CD4-positive, alpha-beta T cell treated with Interleukin-1 beta for 1 hour (primary cell): ENCODE measurements around the gene LPIN3.

Experiments used
- DNase-seq, 2 donors: peaks; one replicate each; pipeline ENCODE4 v3.0.0-alpha.2; 2020 to 2022

Gene LPIN3

DNA sequence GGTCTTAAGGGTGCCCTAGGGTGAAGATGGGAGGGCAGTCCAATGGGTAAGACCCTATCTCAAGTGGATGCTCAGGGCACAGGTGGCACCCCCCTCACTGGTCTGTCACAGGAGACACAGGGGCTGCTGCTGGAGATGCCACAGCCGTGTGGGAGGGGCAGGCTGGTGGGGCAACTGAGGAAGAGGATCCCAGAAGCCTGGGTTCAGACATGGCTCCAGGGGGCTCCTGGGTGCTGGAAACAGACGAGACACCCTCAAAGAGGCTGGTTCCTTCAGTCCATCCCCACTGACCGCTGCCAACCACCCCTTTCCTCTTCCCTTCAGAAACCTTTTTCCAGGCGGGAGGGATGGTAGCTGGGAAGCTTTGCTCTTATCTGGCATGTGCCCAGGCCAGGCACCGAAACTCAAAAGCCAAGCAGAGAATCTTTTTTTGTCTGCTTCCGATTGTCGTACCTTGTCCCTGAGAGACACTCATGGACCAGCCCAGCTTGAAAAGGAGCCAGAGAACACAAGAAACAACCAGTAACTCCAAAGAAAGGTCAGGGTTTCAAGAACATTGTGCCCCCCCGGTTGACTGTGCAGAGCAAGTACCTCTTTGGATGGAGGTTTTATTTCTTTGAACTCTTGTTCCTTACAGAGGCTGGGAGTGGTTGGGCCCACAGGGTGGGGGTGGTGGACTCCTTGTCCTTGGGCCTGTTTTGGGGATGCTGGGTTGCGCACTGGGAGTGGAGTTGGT is 54.5 kb downstream of the LPIN3 start:
- no peak for DNase-seq

DNA sequence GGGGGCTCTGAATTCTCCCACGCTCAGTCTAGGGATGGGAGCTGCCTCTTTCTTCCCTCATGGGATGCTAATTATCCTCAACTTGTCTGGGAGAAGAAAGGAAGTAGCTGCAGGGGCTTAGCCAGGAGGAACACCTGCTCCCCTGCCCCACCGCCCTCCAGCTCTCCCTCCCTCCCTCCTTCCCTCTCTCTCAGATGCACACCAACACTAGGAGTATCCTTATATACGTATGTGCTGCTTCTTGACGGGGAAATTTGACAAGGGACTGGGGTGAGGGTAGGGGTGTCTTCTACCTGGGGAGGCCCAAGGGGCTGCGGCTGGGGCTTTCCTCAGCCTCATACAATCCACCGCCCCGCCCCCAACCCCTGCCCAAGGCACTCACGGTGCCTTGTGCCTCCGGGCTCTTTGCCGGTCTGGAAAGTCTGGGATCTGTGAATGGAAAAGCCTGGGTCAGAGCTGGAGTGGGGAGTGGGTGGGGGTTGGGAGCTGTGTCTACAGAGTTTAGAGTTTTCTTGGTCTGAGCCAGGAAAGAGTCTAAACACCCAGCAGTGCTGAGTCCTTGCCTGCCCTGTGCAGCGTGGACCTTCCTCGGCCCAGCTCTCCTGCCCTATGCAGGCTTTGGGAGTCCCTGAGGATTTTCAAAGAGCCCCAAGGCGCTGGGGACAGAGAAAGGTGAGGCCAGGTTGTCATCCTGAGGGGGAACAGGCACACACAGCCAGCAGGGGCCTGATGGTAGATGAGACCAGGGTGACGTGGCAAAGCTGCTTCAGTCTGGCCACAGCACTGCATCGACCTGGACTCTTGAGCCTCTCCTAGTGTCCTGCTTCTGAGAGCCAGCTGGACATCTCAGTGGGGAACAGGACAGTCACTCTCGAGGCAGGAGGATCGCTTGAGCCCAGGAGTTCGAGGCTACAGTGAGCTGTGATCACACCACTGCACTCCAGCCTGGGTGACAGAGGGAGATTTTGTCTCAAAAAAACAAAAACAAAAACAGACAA is 55.3 kb downstream of the LPIN3 start:
- no peak for DNase-seq

DNA sequence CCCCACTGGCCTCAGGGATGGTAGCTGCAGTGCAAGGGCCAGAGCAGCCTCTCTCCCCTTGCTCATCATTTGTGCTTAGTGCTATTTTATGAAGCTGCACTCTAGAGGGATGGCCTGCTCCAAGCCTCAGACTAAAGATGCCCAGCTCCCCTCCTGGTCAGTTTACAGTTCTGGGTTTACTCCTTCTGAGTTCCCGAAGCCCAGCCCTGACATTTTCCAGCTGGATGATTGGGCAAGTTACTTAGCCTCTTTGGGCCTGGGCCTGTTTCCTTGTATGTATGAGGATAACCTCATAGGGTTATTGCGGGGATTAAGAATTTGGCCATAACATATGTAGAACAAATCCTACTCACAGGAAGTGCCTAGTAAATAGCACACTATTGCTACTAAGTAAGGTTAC is 57.8 kb downstream of the LPIN3 start:
- DNase-seq = no peak

DNA sequence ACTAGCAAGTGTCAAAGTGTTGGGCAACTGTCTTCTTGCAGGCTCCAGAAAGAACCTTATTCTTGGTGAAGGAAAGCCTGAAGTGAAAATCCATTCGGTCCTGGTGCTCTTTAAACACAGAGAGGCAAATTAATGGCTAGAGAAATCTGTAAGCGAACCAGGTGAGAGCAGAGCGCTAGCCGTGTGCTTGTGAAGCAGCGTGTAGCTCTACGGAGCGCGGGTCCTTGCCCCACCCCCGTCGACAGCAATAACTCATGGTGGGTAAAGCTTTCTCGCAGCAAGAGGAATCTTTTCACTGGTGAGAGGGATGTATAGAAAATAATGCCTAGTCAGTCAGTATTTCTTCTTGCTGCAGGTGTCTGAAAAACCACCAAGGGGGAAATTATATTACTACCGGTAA is 63.0 kb downstream of the LPIN3 start:
- DNase-seq = no peak

DNA sequence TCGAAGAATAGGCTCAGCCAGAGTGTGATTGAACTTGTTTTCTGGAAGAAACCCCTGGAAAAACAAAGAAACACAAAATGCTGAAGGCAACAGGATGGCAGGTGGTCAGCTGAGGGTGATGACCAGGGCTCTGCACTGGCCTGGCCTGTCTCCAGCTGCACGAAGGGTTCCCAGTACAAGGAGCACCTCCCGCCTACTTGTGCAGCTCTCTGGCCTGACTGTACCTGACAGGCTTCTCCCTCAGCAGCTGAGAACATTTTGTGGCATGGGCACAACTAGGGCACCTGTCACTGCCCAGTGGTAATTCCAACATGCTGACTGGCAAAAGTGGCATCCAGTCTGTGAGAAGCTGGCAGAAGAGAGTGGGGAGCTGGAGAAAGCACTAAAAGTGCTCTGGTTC is 64.8 kb downstream of the LPIN3 start:
- no peak for DNase-seq

DNA sequence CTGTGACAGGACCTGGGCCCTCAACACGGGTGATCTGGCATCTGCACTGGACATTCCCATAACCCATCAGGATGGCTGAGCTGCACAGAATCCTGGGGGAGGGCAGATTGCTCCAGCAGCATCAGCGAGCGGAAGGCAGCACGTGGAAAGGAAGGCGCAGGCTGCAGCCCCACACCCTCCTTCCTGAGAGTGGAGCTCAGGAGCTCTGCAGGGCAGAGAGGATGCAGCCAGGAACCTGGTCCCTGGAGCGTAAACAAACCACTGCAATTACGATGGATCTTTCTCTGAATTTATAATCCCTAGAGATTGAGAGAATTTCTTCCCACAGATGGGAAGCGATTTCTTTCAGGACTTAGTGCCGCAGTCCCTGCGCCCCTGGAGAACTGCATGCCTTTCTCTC is 65.7 kb downstream of the LPIN3 start:
- no peak for DNase-seq

- no peak for DNase-seq
Measured at GRCh38 chr20:41406896-41407444, 66.3 kb downstream of the LPIN3 start.

- no peak for DNase-seq
Measured at GRCh38 chr20:41407607-41408006, 67.0 kb downstream of the LPIN3 start.

DNA sequence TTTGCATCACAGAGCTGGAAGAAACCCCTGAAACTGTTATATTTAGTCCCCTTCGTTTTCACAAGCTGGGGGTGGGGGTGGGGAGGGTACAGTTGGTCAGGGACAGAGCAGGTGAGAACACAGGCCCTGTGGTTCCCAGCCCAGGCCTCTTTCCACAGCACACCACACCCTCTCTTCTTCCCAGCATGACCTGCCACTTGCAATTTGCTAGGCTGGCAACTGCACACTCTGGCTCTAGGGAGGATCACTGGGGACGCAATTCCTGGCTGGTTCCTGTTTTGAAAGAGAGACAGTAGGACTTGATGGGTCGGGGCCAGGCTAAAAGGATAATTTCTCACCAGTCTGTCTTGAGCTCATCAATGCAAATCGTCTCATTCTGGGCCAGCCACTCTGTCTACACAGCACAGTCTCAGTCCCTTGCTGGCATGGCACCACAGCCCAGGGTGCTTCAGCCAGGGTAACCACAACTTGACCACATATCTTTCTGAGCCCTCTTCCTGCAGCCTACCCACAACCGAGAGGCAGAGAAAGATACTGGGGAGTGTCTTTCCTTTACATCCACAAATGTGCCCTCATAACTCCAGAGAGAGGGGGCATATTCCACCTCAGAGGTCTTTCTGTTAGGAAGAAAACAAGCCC is 67.7 kb downstream of the LPIN3 start:
- peak in 1 of 2 donors; percentile 3 for DNase-seq

- no peak for DNase-seq
Measured at GRCh38 chr20:41408986-41409385, 68.4 kb downstream of the LPIN3 start.
